RWPE2 (cell line): ENCODE data around the gene TBC1D19.
"Not testable (repeated sequence)": the region's sequence is repeated elsewhere in the genome, so short reads cannot be mapped to it uniquely, and the experiment has no call there.

ENCODE experiments used
- ATAC-seq: fragments of 200-7000 bp; cut with Tn5 transposase; 3 replicates; pipeline ENCODE4 v1.9.1; 2021; ENCODE audit warnings: low read depth
- DNase-seq: peaks from one replicate; pipeline ENCODE4 v3.0.0-alpha.2; 2020; ENCODE audit warnings: low spot score
- H3K27ac ChIP-seq: fragments of 450-650 bp; 2 replicates; pipeline ENCODE4 v1.5.1; 2017; ENCODE audit warnings: mild to moderate bottlenecking; ENCODE audit not compliant: poor library complexity, severe bottlenecking
- H3K27me3 ChIP-seq: fragments of 250-450 bp; sonication (Bioruptor Pico); 2 replicates; pipeline ENCODE4 v1.5.1; 2021; ENCODE audit warnings: mild to moderate bottlenecking, moderate library complexity; ENCODE audit not compliant: insufficient read depth, poor library complexity, severe bottlenecking
- H3K36me3 ChIP-seq: fragments of 250-450 bp; sonication (Bioruptor Pico); 2 replicates; pipeline ENCODE4 v1.5.1; 2020; ENCODE audit warnings: low read depth, mild to moderate bottlenecking, moderate library complexity
- H3K4me1 ChIP-seq: fragments of 250-450 bp; sonication (Bioruptor Pico); 2 replicates; pipeline ENCODE4 v1.5.1; 2021; ENCODE audit warnings: mild to moderate bottlenecking, moderate library complexity; ENCODE audit not compliant: insufficient read depth, poor library complexity, severe bottlenecking
- H3K4me3 ChIP-seq: fragments of 250-450 bp; sonication (Bioruptor Pico); 2 replicates; pipeline ENCODE4 v1.5.1; 2021; ENCODE audit warnings: mild to moderate bottlenecking, moderate library complexity; ENCODE audit not compliant: severe bottlenecking
- H3K9me3 ChIP-seq: fragments of 250-450 bp; sonication (Bioruptor Pico); 2 replicates; pipeline ENCODE4 v1.5.1; 2021; ENCODE audit warnings: mild to moderate bottlenecking, moderate library complexity; ENCODE audit not compliant: severe bottlenecking
- CTCF ChIP-seq: fragments of 450-650 bp; IDR thresholded peaks from one replicate; pipeline ENCODE4 v1.5.1; 2017; ENCODE audit warnings: mild to moderate bottlenecking, moderate library complexity; ENCODE audit not compliant: poor library complexity, severe bottlenecking

The TBC1D19 gene

GRCh38 chr4:26619784-26620183, 35.9 kb downstream of the TBC1D19 start:
- no peaks in the 10 kb centered on the region for H3K36me3 ChIP-seq
- peak; percentile 58; the same call in 2 of the 3 replicates for ATAC-seq

GRCh38 chr4:26621366-26621765, 37.5 kb downstream of the TBC1D19 start:
- DNase-seq = no peak

More at GRCh38 chr4:26619784-26620183, 35.9 kb downstream of the TBC1D19 start:
- Histone ChIP-seq H3K4me1 (no peaks in the 10 kb centered on the region), H3K27ac (no peak overlapping the region), H3K27me3 (no peaks in the 10 kb centered on the region), H3K4me3 (no peak overlapping the region), H3K9me3 (no peaks in the 10 kb centered on the region)
- no peak for TF ChIP-seq CTCF
- DNase-seq = no peak

GRCh38 chr4:26622913-26623312, 39.0 kb downstream of the TBC1D19 start:
- no peak for DNase-seq
- no peaks in the 10 kb centered on the region for H3K27me3 ChIP-seq
- H3K9me3 ChIP-seq = no peaks in the 10 kb centered on the region
- H3K36me3 ChIP-seq = no peaks in the 10 kb centered on the region
- TF ChIP-seq CTCF = no peak
- H3K4me3 ChIP-seq = no peak overlapping the region
- no peaks in the 10 kb centered on the region for H3K4me1 ChIP-seq
- no peak for ATAC-seq
- no peak overlapping the region for H3K27ac ChIP-seq

More at GRCh38 chr4:26621366-26621765, 37.5 kb downstream of the TBC1D19 start:
- no peak overlapping the region for H3K27ac ChIP-seq
- H3K4me1 ChIP-seq = no peaks in the 10 kb centered on the region
- no peak for ATAC-seq
- no peak overlapping the region for H3K4me3 ChIP-seq
- no peak for TF ChIP-seq CTCF
- H3K27me3 ChIP-seq = no peaks in the 10 kb centered on the region
- H3K36me3 ChIP-seq = no peaks in the 10 kb centered on the region
- no peaks in the 10 kb centered on the region for H3K9me3 ChIP-seq

- H3K9me3 ChIP-seq, H3K27ac ChIP-seq, H3K4me1 ChIP-seq, H3K36me3 ChIP-seq, ATAC-seq, DNase-seq, H3K27me3 ChIP-seq, H3K4me3 ChIP-seq: not testable (repeated sequence)
Observed at GRCh38 chr4:26626658-26627057, 42.8 kb downstream of the TBC1D19 start.

GRCh38 chr4:26632916-26633315, 49.0 kb downstream of the TBC1D19 start:
- Histone ChIP-seq H3K36me3 (peaks cover 10% of the 10 kb centered on the region; the same call in 1 of the 2 replicates), H3K27me3 (no peaks in the 10 kb centered on the region), H3K9me3 (no peaks in the 10 kb centered on the region), H3K27ac (no peak overlapping the region), H3K4me3 (no peak overlapping the region), H3K4me1 (no peaks in the 10 kb centered on the region)
- ATAC-seq (no peak), DNase-seq (no peak)
- no peak for TF ChIP-seq CTCF
